CD4-positive, alpha-beta T cell (primary cell): ENCODE results near the gene SPSB1. TPM values are rescaled to one million over a fixed set of nuclear protein-coding genes. Genes with fewer than 3 reads are reported as not detected.

Experiments
- ATAC-seq: fragments of 200-7000 bp; cut with Tn5 transposase; one replicate; pipeline ENCODE4 v1.10.0; 2022; ENCODE audit warnings: mild to moderate bottlenecking; ENCODE audit not compliant: poor library complexity
- CTCF ChIA-PET: fragments of 350-600 bp; sonication (Branson Sonifier 250); formaldehyde crosslinking; loops from one replicate; lab custom pipeline; 2021; ENCODE audit warnings: antibody characterized with exemption, inconsistent platforms; lab: Charles Lee
- POLR2A ChIA-PET: fragments of 350-600 bp; sonication (Branson Sonifier 250); formaldehyde crosslinking; loops from one replicate; lab custom pipeline; 2021; ENCODE audit warnings: antibody characterized with exemption, inconsistent platforms; lab: Charles Lee
- DNase-seq, 14 experiments: peaks; one replicate each; pipeline ENCODE4 v3.0.0-alpha.2; 2013 to 2020; ENCODE audit warnings: mixed read lengths in 2 of 14
- H3K27ac ChIP-seq, 2 donors: one replicate each; pipeline versions ENCODE4 v1.5.1 to v1.7.0; 2013; ENCODE audit warnings: low read length in 2 of 2, low read depth in 1 of 2, mild to moderate bottlenecking in 1 of 2
- H3K27me3 ChIP-seq, 2 experiments: 1 replicate in 1 of 2; 2 replicates in 1 of 2; pipeline versions ENCODE4 v1.6.1 to v1.7.0; 2013; ENCODE audit warnings: low read length in 2 of 2, control low read depth in 1 of 2, mild to moderate bottlenecking in 1 of 2, moderate library complexity in 1 of 2; ENCODE audit not compliant: insufficient read depth in 2 of 2, control insufficient read depth in 1 of 2
- H3K36me3 ChIP-seq: one replicate; pipeline ENCODE4 v1.6.1; 2013; ENCODE audit warnings: low read length, control low read depth; ENCODE audit not compliant: insufficient read depth
- H3K4me1 ChIP-seq: one replicate; pipeline ENCODE4 v1.6.1; 2013; ENCODE audit warnings: low read length, control low read depth; ENCODE audit not compliant: insufficient read depth
- H3K4me3 ChIP-seq: one replicate; pipeline ENCODE4 v1.5.1; 2013; ENCODE audit warnings: mild to moderate bottlenecking, low read length, moderate library complexity
- H3K9me3 ChIP-seq, 2 experiments: 1 replicate in 1 of 2; 2 replicates in 1 of 2; pipeline versions ENCODE4 v1.6.1 to v1.7.0; 2013; ENCODE audit warnings: low read length in 2 of 2, mild to moderate bottlenecking in 2 of 2, control low read depth in 1 of 2, moderate library complexity in 1 of 2; ENCODE audit not compliant: control insufficient read depth in 1 of 2, insufficient read depth in 1 of 2
- H3K27ac Mint-ChIP-seq: one replicate; pipeline ENCODE4 v1.8.0; 2020; ENCODE audit warnings: mixed read lengths
- H3K27me3 Mint-ChIP-seq: one replicate; pipeline ENCODE4 v1.8.0; 2021; ENCODE audit warnings: mixed read lengths
- H3K36me3 Mint-ChIP-seq: one replicate; pipeline ENCODE4 v1.8.0; 2021; ENCODE audit warnings: low read depth, mixed read lengths
- H3K4me1 Mint-ChIP-seq: one replicate; pipeline ENCODE4 v1.8.0; 2021; ENCODE audit warnings: low read depth, mixed read lengths
- H3K4me3 Mint-ChIP-seq: one replicate; pipeline ENCODE4 v1.8.0; 2020; ENCODE audit warnings: mild to moderate bottlenecking, mixed read lengths
- H3K9me3 Mint-ChIP-seq: one replicate; pipeline ENCODE4 v1.8.0; 2020; ENCODE audit warnings: mixed read lengths
- CTCF ChIP-seq: fragments of 200-600 bp; IDR thresholded peaks from one replicate; pipeline ENCODE4 v1.8.0; 2022; ENCODE audit warnings: antibody characterized with exemption, mild to moderate bottlenecking
- intact Hi-C, 2 experiments: fragments of 100-400 bp; cut with DNase I in 1 of 2; cut with micrococcal nuclease in 1 of 2; formaldehyde crosslinking; loops; one replicate each; pipeline versions ENCODE4 v1.15.1 to v1.9.0; 2023 to 2025; cut with DNase I, micrococcal nuclease
- total RNA-seq, 174 experiments: library from RNA in 2 of 174; stranded (reverse) in 2 of 174; gene quantifications; one replicate each; pipeline ENCODE4 v1.2.3 and lab custom pipeline; 2021 to 2026

SPSB1 gene
- total RNA-seq, 2 experiments from 2014 or later: 1.9 to 2.3 TPM

GRCh38 chr1:9343269-9343668 is 50.6 kb downstream of the SPSB1 start:
- TF ChIP-seq CTCF: no peak
- no peaks in the 10 kb centered on the region for H3K36me3 Mint-ChIP-seq
- H3K36me3 ChIP-seq: no peaks in the 10 kb centered on the region
- H3K4me1 Mint-ChIP-seq: no peaks in the 10 kb centered on the region
- ChIA-PET POLR2A (no interaction called here), CTCF (no interaction called here)
- peaks cover 0 to 8% of the 10 kb centered on the region in 2 experiments for H3K9me3 ChIP-seq
- no peak for ATAC-seq
- no peak overlapping the region for H3K4me3 Mint-ChIP-seq
- no peak overlapping the region for H3K27ac ChIP-seq
- no peak for DNase-seq
- no peaks in the 10 kb centered on the region for H3K27me3 ChIP-seq
- no peaks in the 10 kb centered on the region for H3K27me3 Mint-ChIP-seq
- no peak overlapping the region for H3K4me3 ChIP-seq
- intact Hi-C loops: no loop called here
- no peaks in the 10 kb centered on the region for H3K9me3 Mint-ChIP-seq
- no peaks in the 10 kb centered on the region for H3K4me1 ChIP-seq
- no peak overlapping the region for H3K27ac Mint-ChIP-seq

GRCh38 chr1:9344426-9345200 is 51.9 kb downstream of the SPSB1 start:
- CTCF ChIA-PET: no interaction called here
- intact Hi-C loops: no loop called here
- Histone ChIP-seq H3K36me3 (no peaks in the 10 kb centered on the region), H3K4me1 (no peaks in the 10 kb centered on the region), H3K27ac (no peak overlapping the region), H3K9me3 (peaks cover 0 to 8% of the 10 kb centered on the region in 2 experiments), H3K4me3 (no peak overlapping the region), H3K27me3 (no peaks in the 10 kb centered on the region)
- no peak overlapping the region for H3K27ac Mint-ChIP-seq
- no peaks in the 10 kb centered on the region for H3K36me3 Mint-ChIP-seq
- H3K4me1 Mint-ChIP-seq: no peaks in the 10 kb centered on the region
- no peaks in the 10 kb centered on the region for H3K9me3 Mint-ChIP-seq
- ATAC-seq (no peak), DNase-seq (no peak)
- no peak for TF ChIP-seq CTCF
- H3K27me3 Mint-ChIP-seq: no peaks in the 10 kb centered on the region
- no peak overlapping the region for H3K4me3 Mint-ChIP-seq
- POLR2A ChIA-PET: interaction anchor here (0.6 kb wide), 1 partner anchor 27 kb away, joined by 3 read pairs; no protein-coding TSS in a partner anchor

- no peak overlapping the region for H3K27ac ChIP-seq
- no peaks in the 10 kb centered on the region for H3K27me3 ChIP-seq
- intact Hi-C loops: no loop called here
- H3K4me1 Mint-ChIP-seq: no peaks in the 10 kb centered on the region
- no peak for DNase-seq
- ChIA-PET POLR2A (no interaction called here), CTCF (no interaction called here)
- no peak for TF ChIP-seq CTCF
- H3K9me3 ChIP-seq: peaks cover 0 to 9% of the 10 kb centered on the region in 2 experiments
- no peaks in the 10 kb centered on the region for H3K4me1 ChIP-seq
- H3K4me3 ChIP-seq: no peak overlapping the region
- H3K9me3 Mint-ChIP-seq: no peaks in the 10 kb centered on the region
- no peak overlapping the region for H3K4me3 Mint-ChIP-seq
- H3K27me3 Mint-ChIP-seq: no peaks in the 10 kb centered on the region
- no peaks in the 10 kb centered on the region for H3K36me3 ChIP-seq
- H3K27ac Mint-ChIP-seq: no peak overlapping the region
- ATAC-seq: no peak
- H3K36me3 Mint-ChIP-seq: no peaks in the 10 kb centered on the region
Measured at GRCh38 chr1:9345471-9345870, 52.8 kb downstream of the SPSB1 start.
